Sigmoid colon (tissue), 4 donors: ENCODE measurements around the gene PRTFDC1.

ENCODE experiments used
- CTCF ChIP-seq, 4 experiments: fragments of 450-650 bp in 3 of 4; fragments of 200-600 bp in 1 of 4; IDR thresholded peaks; one replicate each; pipeline ENCODE4 v1.5.1; 2016 to 2019; ENCODE audit warnings: antibody characterized with exemption in 4 of 4, mild to moderate bottlenecking in 3 of 4, moderate library complexity in 2 of 4
- EP300 ChIP-seq, 4 donors: sonication (generic); formaldehyde crosslinking; IDR thresholded peaks; one replicate each; pipeline ENCODE4 v1.6.1; 2017; ENCODE audit warnings: antibody characterized with exemption in 4 of 4
- POLR2A ChIP-seq, 2 donors: fragments of 450-650 bp; IDR thresholded peaks; one replicate each; pipeline ENCODE4 v1.6.1; 2016; ENCODE audit warnings: antibody characterized with exemption in 2 of 2, mild to moderate bottlenecking in 2 of 2, moderate library complexity in 2 of 2
- POLR2AphosphoS5 ChIP-seq, 4 donors: sonication (generic); formaldehyde crosslinking; IDR thresholded peaks; one replicate each; pipeline ENCODE4 v1.6.1; 2017; ENCODE audit warnings: antibody characterized with exemption in 4 of 4

DNA sequence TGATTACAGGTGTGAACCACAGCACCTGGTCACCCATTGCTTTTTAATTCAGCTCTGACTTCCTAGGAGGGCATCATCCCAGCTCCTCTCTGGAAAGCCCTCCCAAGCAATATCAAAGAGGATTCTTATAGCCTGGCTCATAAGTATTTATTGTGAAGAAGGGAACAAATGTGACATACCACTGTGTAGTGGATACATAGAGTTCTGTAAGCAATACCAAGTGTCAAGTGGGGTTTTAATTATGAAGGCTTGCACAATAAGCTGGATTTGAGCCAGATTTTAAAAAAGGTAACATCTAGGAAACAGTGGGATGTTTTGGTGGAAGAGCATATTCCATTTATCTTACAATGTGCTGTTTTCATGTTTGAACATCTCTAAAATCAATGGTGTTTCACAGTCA is 19.0 kb upstream of the PRTFDC1 start:
- TF ChIP-seq CTCF (IDR thresholded peaks at IDR 0.05) = no peak
- TF ChIP-seq POLR2A (IDR thresholded peaks at IDR 0.05) = no peak
- no peak for TF ChIP-seq EP300 (IDR thresholded peaks at IDR 0.05)
- TF ChIP-seq POLR2AphosphoS5 (IDR thresholded peaks at IDR 0.05) = peak in 1 of 4 donors; percentile 8
